GM23248 (cell line): ENCODE measurements around the gene BLCAP. TPM values are rescaled to one million over a fixed set of nuclear protein-coding genes. Genes with fewer than 3 reads are reported as not detected.
A peak's percentile ranks its signal among the peaks of the same experiment; 100 is the strongest.

Experiments
- DNase-seq: peaks from one replicate; pipeline ENCODE4 v3.0.0-alpha.2; 2015
- H2AFZ ChIP-seq: fragments of 200-600 bp; sonication (generic); 2 replicates; pipeline ENCODE4 v1.6.1; 2016; ENCODE audit warnings: antibody characterized with exemption
- H3F3A ChIP-seq: fragments of 200-600 bp; sonication (generic); 2 replicates; pipeline ENCODE4 v1.6.1; 2016; ENCODE audit warnings: mild to moderate bottlenecking, antibody characterized with exemption, mixed run types; ENCODE audit not compliant: insufficient read depth
- H3K27ac ChIP-seq: fragments of 200-600 bp; sonication (generic); 2 replicates; pipeline ENCODE4 v1.5.1; 2016; ENCODE audit warnings: mild to moderate bottlenecking
- H3K27me3 ChIP-seq: fragments of 200-600 bp; sonication (generic); replicated peaks from 2 replicates; pipeline ENCODE4 v1.6.1; 2016; ENCODE audit warnings: mild to moderate bottlenecking; ENCODE audit not compliant: insufficient read depth
- H3K36me3 ChIP-seq: fragments of 200-600 bp; sonication (generic); 2 replicates; pipeline ENCODE4 v1.6.1; 2016; ENCODE audit warnings: low read depth, mild to moderate bottlenecking
- H3K4me1 ChIP-seq: fragments of 200-600 bp; sonication (generic); 2 replicates; pipeline ENCODE4 v1.6.1; 2016; ENCODE audit warnings: mild to moderate bottlenecking; ENCODE audit not compliant: insufficient read depth
- H3K4me2 ChIP-seq: fragments of 200-600 bp; sonication (generic); one replicate; pipeline ENCODE4 v1.6.1; 2016; ENCODE audit warnings: mild to moderate bottlenecking; ENCODE audit not compliant: unreplicated experiment
- H3K4me3 ChIP-seq: fragments of 200-600 bp; sonication (generic); 2 replicates; pipeline ENCODE4 v1.5.1; 2016; ENCODE audit warnings: mild to moderate bottlenecking
- H3K79me2 ChIP-seq: fragments of 200-600 bp; sonication (generic); 2 replicates; pipeline ENCODE4 v1.6.1; 2016; ENCODE audit warnings: mild to moderate bottlenecking; ENCODE audit not compliant: insufficient read depth
- H3K9ac ChIP-seq: fragments of 200-600 bp; sonication (generic); 2 replicates; pipeline ENCODE4 v1.6.1; 2016; ENCODE audit warnings: mild to moderate bottlenecking
- H3K9me2 ChIP-seq: fragments of 200-600 bp; sonication (generic); 2 replicates; pipeline ENCODE4 v1.6.1; 2016; ENCODE audit warnings: mixed run types, mild to moderate bottlenecking, moderate library complexity; ENCODE audit not compliant: insufficient read depth
- H3K9me3 ChIP-seq: fragments of 200-600 bp; sonication (generic); one replicate; pipeline ENCODE4 v1.6.1; 2017; ENCODE audit warnings: low read depth
- H4K20me1 ChIP-seq: fragments of 200-600 bp; sonication (generic); 2 replicates; pipeline ENCODE4 v1.6.0; 2016; ENCODE audit not compliant: insufficient read depth
- EZH2 ChIP-seq: fragments of 200-600 bp; sonication (generic); IDR thresholded peaks from 2 replicates; pipeline ENCODE4 v1.6.1; 2018; ENCODE audit warnings: antibody characterized with exemption, mild to moderate bottlenecking; ENCODE audit not compliant: insufficient read depth, poor library complexity, severe bottlenecking
- EZH2phosphoT487 ChIP-seq: fragments of 200-600 bp; sonication (generic); IDR thresholded peaks from 2 replicates; pipeline ENCODE4 v1.6.1; 2018; ENCODE audit warnings: antibody characterized with exemption, moderate library complexity, mild to moderate bottlenecking, low read depth; ENCODE audit not compliant: insufficient read depth
- WGBS, 2 experiments: methylation state at CpG; one replicate each; pipeline ENCODE4 v1.1.6; 2015 to 2017; ENCODE audit warnings: low lambda C conversion rate in 2 of 2, low coverage in 1 of 2; ENCODE audit errors: missing lambda C conversion rate in 2 of 2; 5-methylcytosine and 5-hydroxymethylcytosine counted together
- in situ Hi-C: fragments of 300-500 bp; cut with MboI; formaldehyde crosslinking; loops from 2 replicates; pipeline ENCODE4 v1.15.0; 2020
- polyA plus RNA-seq: library from polyadenylated mRNA; unstranded; fragments of >200 nt; fragmentation: Nextera tagmentation; extraction: Ambion mirVana; gene quantifications from 2 replicates; pipeline ENCODE4 v1.2.1, GENCODE V29; 2016
- total RNA-seq: library from RNA; depleted of rRNA; stranded (reverse); fragments of >200 nt; shearing (Covaris generic); gene quantifications from 2 replicates; pipeline ENCODE4 v1.2.3, GENCODE V29; 2014

Gene BLCAP
- total and polyA plus RNA-seq, 2 experiments from 2014 or later: 80.0 to 100 TPM

- no peak for DNase-seq
- Histone ChIP-seq H2AFZ (no peak overlapping the region), H3K27ac (no peak overlapping the region), H3K79me2 (no peaks in the 10 kb centered on the region), H3K9me3 (no peaks in the 10 kb centered on the region), H3K36me3 (no peaks in the 10 kb centered on the region), H3K4me3 (no peak overlapping the region), H3K9ac (no peak overlapping the region), H4K20me1 (no peaks in the 10 kb centered on the region), H3F3A (no peaks in the 10 kb centered on the region), H3K4me1 (no peaks in the 10 kb centered on the region), H3K4me2 (no peak overlapping the region), H3K9me2 (no peaks in the 10 kb centered on the region), H3K27me3 (no peaks in the 10 kb centered on the region; the same call in none of the 2 replicates)
- 61 to 69% methylated on average over 10 of the region's 10 CpGs for WGBS, 2 experiments
- in situ Hi-C loops: no loop called here
- TF ChIP-seq EZH2 (no peak), EZH2phosphoT487 (no peak)
Observed at GRCh38 chr20:37535443-37536132, 7.9 kb upstream of the BLCAP start.

GRCh38 chr20:37534401-37535157 lies 6.9 kb upstream of the BLCAP start:
- H3K4me1 ChIP-seq: no peaks in the 10 kb centered on the region
- no peaks in the 10 kb centered on the region for H3K9me3 ChIP-seq
- H2AFZ ChIP-seq: no peak overlapping the region
- H3K79me2 ChIP-seq: no peaks in the 10 kb centered on the region
- no peaks in the 10 kb centered on the region; the same call in none of the 2 replicates for H3K27me3 ChIP-seq
- no peak overlapping the region for H3K27ac ChIP-seq
- H3K4me2 ChIP-seq: no peak overlapping the region
- in situ Hi-C loops: loop anchor here (5.0 kb wide), 1 partner anchor 262 kb away; no protein-coding TSS in a partner anchor
- no peaks in the 10 kb centered on the region for H3F3A ChIP-seq
- no peaks in the 10 kb centered on the region for H4K20me1 ChIP-seq
- H3K9me2 ChIP-seq: no peaks in the 10 kb centered on the region
- no peak overlapping the region for H3K9ac ChIP-seq
- 55 to 62% methylated on average over 6 of the region's 6 CpGs for WGBS, 2 experiments
- H3K4me3 ChIP-seq: no peak overlapping the region
- no peaks in the 10 kb centered on the region for H3K36me3 ChIP-seq
- no peak for TF ChIP-seq EZH2
- no peak for TF ChIP-seq EZH2phosphoT487
- DNase-seq: peak; percentile 78

GRCh38 chr20:37533154-37533715 lies 5.6 kb upstream of the BLCAP start:
- WGBS, 2 experiments: 55 to 76% methylated on average over 2 of the region's 2 CpGs
- Histone ChIP-seq H3K79me2 (no peaks in the 10 kb centered on the region), H4K20me1 (no peaks in the 10 kb centered on the region), H2AFZ (no peak overlapping the region), H3K36me3 (no peaks in the 10 kb centered on the region), H3K4me3 (no peak overlapping the region), H3K4me1 (peaks cover 10% of the 10 kb centered on the region), H3F3A (no peaks in the 10 kb centered on the region), H3K9me2 (no peaks in the 10 kb centered on the region), H3K4me2 (no peak overlapping the region), H3K27me3 (no peaks in the 10 kb centered on the region; the same call in 1 of the 2 replicates), H3K9ac (no peak overlapping the region), H3K9me3 (no peaks in the 10 kb centered on the region), H3K27ac (no peak overlapping the region)
- DNase-seq: peak; percentile 27
- in situ Hi-C loops: loop anchor here (5.0 kb wide), 1 partner anchor 261 kb away; no protein-coding TSS in a partner anchor
- TF ChIP-seq EZH2phosphoT487 (no peak), EZH2 (no peak)

- no peak for DNase-seq
- in situ Hi-C loops: loop anchor here (5.0 kb wide), 1 partner anchor 260 kb away; no protein-coding TSS in a partner anchor
- Histone ChIP-seq H3K27ac (no peak overlapping the region), H3K4me2 (no peak overlapping the region), H2AFZ (no peak overlapping the region), H3F3A (peaks cover under 1% of the 10 kb centered on the region; the same call in 1 of the 2 replicates), H3K9me2 (no peaks in the 10 kb centered on the region), H3K36me3 (no peaks in the 10 kb centered on the region), H3K4me1 (peaks cover 10% of the 10 kb centered on the region), H3K9me3 (no peaks in the 10 kb centered on the region), H4K20me1 (no peaks in the 10 kb centered on the region), H3K27me3 (no peaks in the 10 kb centered on the region; the same call in 1 of the 2 replicates), H3K79me2 (peaks cover 9% of the 10 kb centered on the region), H3K4me3 (no peak overlapping the region), H3K9ac (no peak overlapping the region)
- WGBS, 2 experiments: 56 to 65% methylated on average over 3 of the region's 3 CpGs
- TF ChIP-seq EZH2: no peak
- TF ChIP-seq EZH2phosphoT487: no peak
Observed at GRCh38 chr20:37531856-37532255, 4.2 kb upstream of the BLCAP start.
